HepG2 (cell line): Measurements from ENCODE around the gene APIP. TPM values are rescaled to one million over a fixed set of nuclear protein-coding genes. Genes with fewer than 3 reads are reported as not detected.

Experiments
- ATAC-seq: fragments of 200-7000 bp; cut with Tn5 transposase; 3 replicates; pipeline ENCODE4 v1.9.1; 2020; ENCODE audit warnings: mild to moderate bottlenecking, moderate library complexity
- BruUV-seq: library from RNA; stranded (reverse); fragments of 400-500 nt; replicated peaks from 2 replicates; lab custom pipeline; 2021; lab: Mats Ljungman, UMichigan
- CTCF ChIA-PET: fragments of 300-600 bp; formaldehyde crosslinking; extraction: SDS; loops from one replicate; lab custom pipeline; 2021; ENCODE audit warnings: low total read pairs, inconsistent platforms, low intra/inter-chr PET ratio; lab: Yijun Ruan, JAX
- POLR2A ChIA-PET: fragments of 350-600 bp; sonication (Branson Sonifier 250); formaldehyde crosslinking; loops from one replicate; lab custom pipeline; 2020; ENCODE audit warnings: antibody characterized with exemption, inconsistent platforms; lab: Yijun Ruan, JAX
- DNase-seq: peaks from one replicate; pipeline ENCODE4 v3.0.0-alpha.2; 2015; ENCODE audit warnings: low spot score
- FAIRE-seq: peaks from 3 replicates; lab custom pipeline; 2011; peaks lifted over from hg19 to GRCh38; lab: Jason Lieb, UNC
- H2AFZ ChIP-seq: one replicate; pipeline ENCODE4 v1.6.1; 2011; ENCODE audit warnings: low read length, inconsistent platforms
- H3K27ac ChIP-seq: fragments of 300-600 bp; 3 replicates; pipeline ENCODE4 v1.8.0; 2011; ENCODE audit warnings: mixed run types, mild to moderate bottlenecking, mixed read lengths, low read length, inconsistent platforms; ENCODE audit not compliant: insufficient read depth; ENCODE audit errors: extremely low read length
- H3K27me3 ChIP-seq, 2 experiments: fragments of 200-600 bp in 1 of 2; 2 replicates in 1 of 2; 3 replicates in 1 of 2; pipeline versions ENCODE4 v1.6.0 to v1.8.0; 2011; ENCODE audit warnings: low read length in 2 of 2, mild to moderate bottlenecking in 2 of 2, moderate library complexity in 2 of 2, inconsistent platforms in 1 of 2; ENCODE audit not compliant: insufficient read depth in 2 of 2, control insufficient read depth in 1 of 2
- H3K36me3 ChIP-seq, 2 experiments: fragments of 200-600 bp in 1 of 2; replicated peaks in 1 of 2; 2 replicates in 1 of 2; 3 replicates in 1 of 2; pipeline versions ENCODE4 v1.5.1 to v1.8.0; 2011; ENCODE audit warnings: low read length in 2 of 2, inconsistent platforms in 1 of 2; ENCODE audit not compliant: insufficient read depth in 2 of 2, control insufficient read depth in 1 of 2
- H3K4me1 ChIP-seq: 2 replicates; pipeline ENCODE4 v1.5.1; 2012; ENCODE audit warnings: low read length, inconsistent platforms; ENCODE audit not compliant: insufficient read depth
- H3K4me2 ChIP-seq: 2 replicates; pipeline ENCODE4 v1.6.0; 2011; ENCODE audit warnings: low read depth, low read length, inconsistent platforms
- H3K4me3 ChIP-seq, 3 experiments: fragments of 200-600 bp in 1 of 3; sonication (generic), shearing (Covaris generic) in 1 of 3; replicated peaks in 1 of 3; 2 replicates each; pipeline ENCODE4 v1.5.1; 2011 to 2016; ENCODE audit warnings: low read length in 3 of 3, inconsistent platforms in 2 of 3, low read depth in 2 of 3, mild to moderate bottlenecking in 2 of 3, control low read depth in 1 of 3, mixed read lengths in 1 of 3; ENCODE audit not compliant: insufficient read depth in 1 of 3
- H3K79me2 ChIP-seq: one replicate; pipeline ENCODE4 v1.6.1; 2011; ENCODE audit warnings: low read length, inconsistent platforms; ENCODE audit not compliant: insufficient read depth
- H3K9ac ChIP-seq: 2 replicates; pipeline ENCODE4 v1.6.0; 2011; ENCODE audit warnings: mild to moderate bottlenecking, low read depth, low read length, inconsistent platforms; ENCODE audit not compliant: insufficient read depth
- H3K9me3 ChIP-seq: 2 replicates; pipeline ENCODE4 v1.5.1; 2012; ENCODE audit warnings: mild to moderate bottlenecking, low read length
- H4K20me1 ChIP-seq: 2 replicates; pipeline ENCODE4 v1.6.0; 2011; ENCODE audit warnings: inconsistent platforms, mild to moderate bottlenecking, low read length, moderate library complexity; ENCODE audit not compliant: insufficient read depth
- CEBPB ChIP-seq: IDR thresholded peaks from 2 replicates; pipeline ENCODE4 v1.6.1; 2011; ENCODE audit warnings: low read depth, low read length, improper control_type of control experiment, borderline replicate concordance
- CREB1 ChIP-seq, 2 experiments: fragments of 450-650 bp in 1 of 2; IDR thresholded peaks; 2 replicates each; pipeline ENCODE4 v1.6.1; 2016 to 2017; ENCODE audit warnings: control low read depth in 1 of 2, mild to moderate bottlenecking in 1 of 2, missing compliant biosample characterization in 1 of 2, missing genetic modification characterization in 1 of 2
- FOSL1 ChIP-seq: sonication (generic); formaldehyde crosslinking; IDR thresholded peaks from 2 replicates; pipeline ENCODE4 v1.9.0; 2021; ENCODE audit warnings: missing genetic modification reagents, borderline replicate concordance
- MEIS1 ChIP-seq: sonication (generic); formaldehyde crosslinking; IDR thresholded peaks from 2 replicates; pipeline ENCODE4 v1.9.0; 2021; ENCODE audit warnings: mild to moderate bottlenecking, missing genetic modification reagents, moderate library complexity, borderline replicate concordance
- RNF2 ChIP-seq: fragments of 450-650 bp; conservative IDR thresholded peaks from 2 replicates; pipeline ENCODE4 v1.6.1; 2016; ENCODE audit warnings: low read depth
- STAG1 ChIP-seq: sonication (generic); formaldehyde crosslinking; IDR thresholded peaks from 2 replicates; pipeline ENCODE4 v1.4.0; 2020; ENCODE audit warnings: missing genetic modification reagents
- ZNF383 ChIP-seq: sonication (generic); formaldehyde crosslinking; IDR thresholded peaks from 2 replicates; pipeline ENCODE4 v1.4.0; 2020; ENCODE audit warnings: missing genetic modification reagents, mild to moderate bottlenecking, borderline replicate concordance
- WGBS: methylation state at CpG from one replicate; pipeline ENCODE4 v1.1.6; 2017; ENCODE audit warnings: low lambda C conversion rate; 5-methylcytosine and 5-hydroxymethylcytosine counted together
- in situ Hi-C: cut with HindIII; loops from 2 replicates; pipeline ENCODE4 v1.10.0; 2017; ENCODE audit warnings: low pct_unique_long_range_greater_than_20kb; ENCODE audit not compliant: extremely low pct_ligation_motif_present
- intact Hi-C: fragments of 100-400 bp; cut with micrococcal nuclease; formaldehyde crosslinking; loops from one replicate; pipeline ENCODE4 v1.10.0; 2022; ENCODE audit not compliant: unreplicated experiment
- polyA plus RNA-seq, 8 experiments: library from polyadenylated mRNA; depleted of rRNA in 3 of 8; stranded (reverse) in 7 of 8; unstranded in 1 of 8; fragments of >200 nt; fragmentation: Illumina TruSeq in 4 of 8; extraction: Trizol in 4 of 8; gene quantifications; 2 replicates each; pipeline versions ENCODE4 v1.2.1 to v1.2.3, GENCODE V29; 2011 to 2016; ENCODE audit warnings: low read depth in 4 of 8, missing spikeins in 1 of 8, mixed read lengths in 1 of 8; ENCODE audit not compliant: insufficient read depth in 1 of 8
- total RNA-seq, 5 experiments: library from RNA; depleted of rRNA; stranded (reverse); fragments of >200 nt; fragmentation: Illumina TruSeq; extraction: Trizol; gene quantifications; 2 replicates each; pipeline ENCODE4 v1.2.3, GENCODE V29; 2016; ENCODE audit warnings: low read depth in 1 of 5
- TF ChIP-seq, protein P1 (sequence below): sonication (generic); formaldehyde crosslinking; IDR thresholded peaks from 2 replicates; pipeline ENCODE4 v1.8.0; 2022; ENCODE audit warnings: missing genetic modification reagents, mild to moderate bottlenecking, moderate library complexity, borderline replicate concordance
- TF ChIP-seq, protein P2 (sequence below): sonication (generic); formaldehyde crosslinking; conservative IDR thresholded peaks from 2 replicates; pipeline ENCODE4 v1.8.0; 2022; ENCODE audit warnings: low read depth, missing genetic modification reagents

Gene APIP
- total and polyA plus RNA-seq, 2 of the 13 experiments (the other 11 are each of a cell fraction or from before 2014, with no cell fraction given) = 16.9 to 31.0 TPM

DNA sequence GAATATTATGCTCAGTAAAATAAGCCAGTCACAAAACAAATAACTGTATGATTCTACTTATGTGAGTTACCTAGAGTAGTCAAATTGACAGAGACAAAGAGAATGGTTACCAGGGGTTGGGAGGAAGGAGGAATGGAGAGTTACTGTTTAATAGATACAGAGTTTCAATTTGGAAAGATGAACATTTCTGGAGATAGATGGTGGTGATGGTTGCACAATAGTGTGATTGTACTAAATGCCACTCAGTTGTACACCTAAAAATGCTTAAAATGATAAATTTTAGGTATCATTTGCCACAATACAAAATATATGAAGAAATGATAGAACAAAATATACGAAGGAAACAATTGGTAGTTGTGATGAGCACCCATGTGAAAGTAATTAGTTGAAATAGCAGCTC lies 43.6 kb upstream of the APIP start:
- no peak overlapping the region for H3K4me2 ChIP-seq
- ChIA-PET CTCF (no interaction called here), POLR2A (no interaction called here)
- H3K27me3 ChIP-seq = no peaks in the 10 kb centered on the region
- H3K4me1 ChIP-seq = peaks cover 7% of the 10 kb centered on the region
- H3K79me2 ChIP-seq = peaks cover under 1% of the 10 kb centered on the region
- 95% methylated on average over 1 of the region's 1 CpG for WGBS
- H3K4me3 ChIP-seq = no peak overlapping the region
- no TSS peak for BruUV-seq
- H3K36me3 ChIP-seq = peaks cover 4 to 44% of the 10 kb centered on the region in 2 experiments
- intact Hi-C loops = no loop called here
- DNase-seq = no peak
- ATAC-seq = no peak
- no peak overlapping the region for H2AFZ ChIP-seq
- in situ Hi-C loops = no loop called here
- H4K20me1 ChIP-seq = no peaks in the 10 kb centered on the region
- no peak for FAIRE-seq
- TF ChIP-seq MEIS1 (CRISPR knock-in tag) = no peak
- no peak for TF ChIP-seq CREB1 (IDR thresholded peaks at IDR 0.05)
- no peak for TF ChIP-seq CREB1 (CRISPR knock-in tag; IDR thresholded peaks at IDR 0.05)
- no peak for TF ChIP-seq STAG1 (CRISPR knock-in tag)
- no peak for TF ChIP-seq RNF2
- peak; percentile 31; the same call in 1 of the 2 replicates for TF ChIP-seq CEBPB
- no peak overlapping the region for H3K27ac ChIP-seq
- no peaks in the 10 kb centered on the region for H3K9me3 ChIP-seq
- no peak overlapping the region for H3K9ac ChIP-seq

DNA sequence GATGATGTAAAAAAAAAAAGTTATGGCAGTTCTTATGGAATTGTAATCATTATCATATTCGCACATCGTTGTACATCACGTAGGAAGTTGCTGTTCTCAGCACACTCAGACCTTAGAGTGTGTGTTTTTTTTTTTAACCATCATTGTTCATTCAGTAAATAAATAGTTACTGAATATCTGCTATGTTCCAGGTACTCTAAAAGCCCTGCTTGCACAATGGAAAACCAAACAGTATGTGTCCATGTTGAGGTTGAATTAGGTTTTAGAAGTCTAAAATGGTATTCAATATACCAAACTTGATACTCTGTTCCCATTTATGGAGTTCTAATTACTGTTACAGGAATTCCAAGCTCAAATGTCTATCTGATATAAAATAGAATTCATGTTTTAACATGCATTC lies 41.4 kb upstream of the APIP start:
- 98% methylated on average over 3 of the region's 3 CpGs for WGBS
- TF ChIP-seq, protein P1, sequence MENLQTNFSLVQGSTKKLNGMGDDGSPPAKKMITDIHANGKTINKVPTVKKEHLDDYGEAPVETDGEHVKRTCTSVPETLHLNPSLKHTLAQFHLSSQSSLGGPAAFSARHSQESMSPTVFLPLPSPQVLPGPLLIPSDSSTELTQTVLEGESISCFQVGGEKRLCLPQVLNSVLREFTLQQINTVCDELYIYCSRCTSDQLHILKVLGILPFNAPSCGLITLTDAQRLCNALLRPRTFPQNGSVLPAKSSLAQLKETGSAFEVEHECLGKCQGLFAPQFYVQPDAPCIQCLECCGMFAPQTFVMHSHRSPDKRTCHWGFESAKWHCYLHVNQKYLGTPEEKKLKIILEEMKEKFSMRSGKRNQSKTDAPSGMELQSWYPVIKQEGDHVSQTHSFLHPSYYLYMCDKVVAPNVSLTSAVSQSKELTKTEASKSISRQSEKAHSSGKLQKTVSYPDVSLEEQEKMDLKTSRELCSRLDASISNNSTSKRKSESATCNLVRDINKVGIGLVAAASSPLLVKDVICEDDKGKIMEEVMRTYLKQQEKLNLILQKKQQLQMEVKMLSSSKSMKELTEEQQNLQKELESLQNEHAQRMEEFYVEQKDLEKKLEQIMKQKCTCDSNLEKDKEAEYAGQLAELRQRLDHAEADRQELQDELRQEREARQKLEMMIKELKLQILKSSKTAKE (CRISPR knock-in tag) = no peak
- TF ChIP-seq, protein P2, sequence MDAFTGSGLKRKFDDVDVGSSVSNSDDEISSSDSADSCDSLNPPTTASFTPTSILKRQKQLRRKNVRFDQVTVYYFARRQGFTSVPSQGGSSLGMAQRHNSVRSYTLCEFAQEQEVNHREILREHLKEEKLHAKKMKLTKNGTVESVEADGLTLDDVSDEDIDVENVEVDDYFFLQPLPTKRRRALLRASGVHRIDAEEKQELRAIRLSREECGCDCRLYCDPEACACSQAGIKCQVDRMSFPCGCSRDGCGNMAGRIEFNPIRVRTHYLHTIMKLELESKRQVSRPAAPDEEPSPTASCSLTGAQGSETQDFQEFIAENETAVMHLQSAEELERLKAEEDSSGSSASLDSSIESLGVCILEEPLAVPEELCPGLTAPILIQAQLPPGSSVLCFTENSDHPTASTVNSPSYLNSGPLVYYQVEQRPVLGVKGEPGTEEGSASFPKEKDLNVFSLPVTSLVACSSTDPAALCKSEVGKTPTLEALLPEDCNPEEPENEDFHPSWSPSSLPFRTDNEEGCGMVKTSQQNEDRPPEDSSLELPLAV (CRISPR knock-in tag) = no peak
- no peak for TF ChIP-seq FOSL1 (CRISPR knock-in tag)
- no peak for TF ChIP-seq ZNF383 (CRISPR knock-in tag)
- TF ChIP-seq, all 625 proteins: peak for 0
- CTCF ChIA-PET = no interaction called here

More for the DNA sequence above, 41.4 kb upstream of the APIP start:
- Histone ChIP-seq H3K27ac (no peak overlapping the region), H3K27me3 (no peaks in the 10 kb centered on the region), H3K4me3 (no peak overlapping the region), H2AFZ (no peak overlapping the region), H3K9ac (no peak overlapping the region), H3K36me3 (peaks cover 4 to 39% of the 10 kb centered on the region in 2 experiments; a peak in 4 of 5 replicates), H3K79me2 (peaks cover 3% of the 10 kb centered on the region), H3K4me2 (no peak overlapping the region), H3K9me3 (no peaks in the 10 kb centered on the region), H3K4me1 (no peaks in the 10 kb centered on the region), H4K20me1 (peaks cover 2% of the 10 kb centered on the region; the same call in 1 of the 2 replicates)
- no peak for ATAC-seq
- in situ Hi-C loops = no loop called here
- no peak for FAIRE-seq
- POLR2A ChIA-PET = no interaction called here
- intact Hi-C loops = no loop called here
- DNase-seq = no peak
- no TSS peak for BruUV-seq
